Hematopoietic multipotent progenitor cell treated with erythropoietin and hydrocortisone succinate and interleukin-3 and kit ligand, for 4 days (in vitro differentiated cells): ENCODE data around the gene HIBCH.
"Not testable (repeated sequence)": the region's sequence is repeated elsewhere in the genome, so short reads cannot be mapped to it uniquely, and the experiment has no call there.

ENCODE experiments used
- DNase-seq: peaks from one replicate; pipeline ENCODE4 v3.0.0-alpha.2; 2015

HIBCH gene

DNA sequence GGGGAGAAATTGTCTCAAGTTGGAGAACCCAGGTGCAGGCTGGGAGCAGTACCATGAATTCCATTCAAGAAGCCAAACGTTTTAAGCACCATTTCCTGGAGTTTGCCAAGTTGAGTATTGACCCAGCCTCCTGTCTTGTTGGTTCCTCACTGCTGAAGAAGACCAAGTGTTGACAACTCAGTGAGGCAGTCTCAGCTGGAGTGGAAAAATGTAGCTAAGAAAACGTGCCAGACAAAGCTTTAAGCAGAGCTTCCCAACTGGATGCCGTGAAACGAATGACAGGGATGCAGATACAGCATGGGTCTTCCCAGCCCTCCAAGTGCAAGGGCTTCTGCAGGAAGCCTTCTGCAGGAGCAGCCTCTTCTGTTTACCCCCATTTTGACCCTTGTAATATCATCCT, 23.0 kb upstream of the HIBCH start:
- DNase-seq: no peak

DNA sequence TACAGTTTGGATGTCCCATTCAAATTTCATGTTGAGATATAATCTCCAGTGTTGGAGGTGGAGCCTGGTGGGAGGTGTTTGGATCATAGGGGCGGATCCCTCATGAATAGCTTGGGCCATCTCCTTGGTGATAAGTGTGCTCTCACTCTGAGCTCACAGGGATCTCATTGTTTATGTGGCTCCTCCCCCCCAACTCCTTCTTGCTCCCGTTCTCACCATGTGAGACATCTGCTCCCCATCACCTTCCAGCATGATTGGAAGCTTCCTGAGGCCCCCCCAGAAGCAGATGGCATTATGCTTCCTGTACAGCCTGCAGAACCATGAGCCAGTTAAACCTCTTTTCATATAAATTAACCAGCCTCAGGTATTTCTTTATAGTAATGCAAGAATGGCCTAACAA, 20.7 kb upstream of the HIBCH start:
- peak; percentile 56 for DNase-seq

GRCh38 chr2:190339394-190339793, 19.8 kb upstream of the HIBCH start:
- DNase-seq: no peak

DNA sequence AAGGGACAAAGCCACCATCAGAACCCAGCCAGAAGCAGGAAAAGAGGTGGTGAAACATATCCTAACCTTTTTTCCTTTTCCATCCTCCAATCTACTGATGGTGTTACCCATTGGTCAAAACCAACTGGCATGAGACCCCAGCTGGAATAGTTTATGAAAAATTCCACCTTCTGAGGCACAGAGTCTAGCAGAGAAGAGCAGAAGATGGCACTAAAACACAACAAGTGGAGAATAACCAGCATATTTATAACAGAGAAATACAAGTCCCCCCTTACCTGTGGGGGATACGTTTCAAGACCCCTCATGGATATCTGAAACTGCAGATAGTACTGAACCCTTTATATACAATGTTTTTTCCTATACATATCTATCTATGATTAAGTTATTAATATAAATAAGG, 18.8 kb upstream of the HIBCH start:
- no peak for DNase-seq

GRCh38 chr2:190336420-190336819, 16.8 kb upstream of the HIBCH start:
- no peak for DNase-seq

- not testable (repeated sequence) for DNase-seq
These were observed 16.0 kb upstream of the HIBCH start for GRCh38 chr2:190335584-190335983.

DNA sequence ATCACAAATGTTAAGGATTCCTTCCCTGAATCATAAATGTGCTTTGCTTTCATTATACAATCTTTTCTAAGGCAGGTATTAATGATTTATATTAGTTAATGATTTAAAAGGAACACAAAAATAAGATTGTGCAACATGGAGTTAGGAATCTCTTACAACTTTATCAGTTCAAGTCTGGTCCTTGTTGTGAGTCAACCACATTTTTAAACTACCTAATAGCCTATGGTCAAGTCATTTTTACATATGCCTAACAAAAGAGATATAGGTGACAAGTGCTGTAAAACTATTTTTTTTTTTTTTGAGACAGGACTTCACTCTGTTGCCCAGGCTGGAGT, 15.6 kb upstream of the HIBCH start:
- no peak for DNase-seq

DNA sequence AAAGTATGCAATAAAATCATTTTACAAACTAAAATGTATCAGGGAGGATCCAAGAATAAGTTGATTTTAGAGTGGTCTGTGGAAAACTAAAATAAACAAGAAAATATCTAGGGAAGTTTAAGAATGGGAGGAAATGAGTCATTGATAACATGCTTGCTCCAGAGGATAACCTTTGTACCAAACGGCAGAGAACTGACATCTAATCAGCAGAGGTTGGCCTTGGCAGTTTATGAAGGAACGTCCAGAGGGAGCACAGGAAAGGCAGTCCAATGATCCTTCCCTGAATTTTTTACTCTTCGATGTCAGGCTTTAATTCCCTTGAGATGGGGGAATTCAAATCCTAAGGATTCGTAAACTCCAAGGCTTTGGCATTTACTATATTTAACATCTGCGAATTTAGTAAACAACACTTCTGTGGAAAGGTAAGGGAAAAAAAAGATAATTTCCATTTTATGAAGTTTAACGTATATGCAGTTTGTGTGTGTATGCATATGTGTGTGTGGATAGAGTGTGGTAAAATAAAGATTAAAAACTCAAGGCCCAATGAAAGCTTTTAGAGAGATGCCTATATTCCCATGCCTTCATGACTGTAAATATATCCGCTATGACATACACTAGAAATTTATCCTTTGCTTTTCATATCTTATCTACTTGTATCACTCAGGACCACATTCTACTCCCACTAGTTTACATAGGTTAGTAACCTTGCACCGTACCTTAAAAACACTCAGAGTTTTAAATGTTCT, 15.0 kb upstream of the HIBCH start:
- DNase-seq: no peak

DNA sequence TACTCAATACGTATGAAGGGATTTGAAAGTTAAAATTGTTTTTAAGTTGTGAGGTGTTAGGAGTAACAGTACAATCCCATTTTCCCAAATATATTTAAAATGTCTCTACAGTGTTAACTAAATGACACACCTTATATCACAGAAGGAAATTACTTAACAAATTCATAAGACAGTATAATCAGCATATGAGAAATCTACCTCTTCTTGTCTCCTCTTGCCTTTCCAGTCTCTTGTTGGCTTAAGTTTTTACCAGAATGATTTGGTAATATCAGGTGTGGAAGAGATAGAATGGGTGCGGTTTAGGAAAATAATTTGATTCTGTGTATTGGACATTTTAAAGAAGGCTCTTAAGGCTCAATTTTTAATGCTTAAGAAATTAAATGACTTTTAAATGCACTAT, 14.3 kb upstream of the HIBCH start:
- DNase-seq: no peak

DNA sequence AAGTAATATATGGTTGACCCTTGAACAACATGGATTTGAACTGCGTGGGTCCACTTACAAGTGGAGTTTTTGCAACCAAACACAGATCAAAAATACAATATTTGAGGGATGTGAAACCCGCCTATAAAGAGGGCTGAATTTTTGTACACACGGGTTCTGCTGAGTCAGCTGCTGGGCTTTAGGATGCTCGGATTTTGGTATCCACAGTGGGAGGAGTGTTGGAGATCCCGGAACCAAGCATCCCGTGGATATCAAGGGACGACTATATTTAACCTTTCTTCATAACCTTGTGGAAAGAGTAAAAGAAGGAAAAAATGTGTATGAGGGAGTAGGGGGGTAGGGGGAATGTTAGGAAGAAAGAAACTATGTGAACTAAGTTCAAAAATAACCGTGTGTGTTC, 13.8 kb upstream of the HIBCH start:
- no peak for DNase-seq

- DNase-seq: peak; percentile 50
These were observed 9.0 kb upstream of the HIBCH start for GRCh38 chr2:190328573-190329147.

- DNase-seq: no peak
These were observed 8.4 kb upstream of the HIBCH start for GRCh38 chr2:190327867-190328572.

DNA sequence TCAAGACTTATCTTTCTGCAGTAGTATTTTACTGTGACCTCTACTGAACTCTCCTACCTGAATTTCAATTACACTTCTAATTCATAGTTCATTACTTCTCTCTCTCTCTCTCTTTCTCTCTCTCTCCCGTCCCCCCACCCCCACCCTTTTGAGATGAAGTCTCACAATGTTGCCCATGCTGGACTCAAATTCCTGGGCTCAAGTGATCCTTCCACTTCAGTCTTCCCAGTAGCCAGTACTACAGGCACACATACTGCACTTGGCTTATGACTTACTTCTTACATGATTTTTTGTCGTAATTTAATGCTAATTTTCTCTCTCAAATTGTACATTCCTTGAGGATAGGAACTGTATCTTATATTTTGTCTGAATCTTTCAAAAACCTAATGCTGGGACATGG, 6.0 kb upstream of the HIBCH start:
- DNase-seq: no peak

DNA sequence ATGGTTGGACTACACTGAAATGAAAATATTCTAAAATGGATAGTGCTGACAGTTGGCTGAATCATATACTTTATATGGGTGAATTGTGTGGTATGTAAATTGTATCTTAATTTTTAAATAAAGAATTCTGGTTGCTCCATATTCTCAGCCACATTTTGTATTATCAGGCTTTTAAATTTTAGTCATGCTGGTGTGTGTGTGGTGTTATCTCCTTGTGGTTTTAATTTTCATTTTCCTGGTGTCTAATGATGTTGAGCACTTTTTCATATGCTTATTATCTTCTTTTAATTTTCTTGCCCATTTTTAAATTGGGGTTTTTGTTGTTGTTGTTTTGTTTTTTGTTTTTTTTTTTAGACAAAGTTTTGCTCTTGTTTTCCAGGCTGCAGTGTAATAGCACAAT, 3.8 kb upstream of the HIBCH start:
- DNase-seq: peak; percentile 62

- no peak for DNase-seq
These were observed 1.1 kb upstream of the HIBCH start for GRCh38 chr2:190320696-190321095.

GRCh38 chr2:190318931-190319554, 583 bp downstream of the HIBCH start:
- peak; percentile 41 for DNase-seq

- DNase-seq: no peak
These were observed 1.1 kb downstream of the HIBCH start for GRCh38 chr2:190318514-190318913.

DNA sequence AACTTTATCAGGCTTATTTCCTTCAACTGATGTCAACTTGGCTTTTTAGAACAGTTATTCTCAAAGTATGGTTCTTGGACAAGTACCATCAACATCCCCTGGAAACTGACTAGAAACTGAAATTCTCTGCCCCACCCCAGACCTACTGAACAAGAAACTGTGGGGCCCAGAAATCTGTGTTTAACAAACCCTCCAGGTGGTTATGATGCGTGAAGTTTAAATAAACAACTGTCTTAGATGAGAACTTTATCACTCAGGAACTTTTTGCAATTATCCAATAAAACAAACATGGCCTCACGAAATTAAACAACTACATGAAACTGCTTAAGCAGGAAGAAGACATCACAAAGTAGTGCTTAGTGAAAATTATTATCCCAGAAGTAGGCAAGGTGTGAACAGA, 4.4 kb downstream of the HIBCH start:
- no peak for DNase-seq

DNA sequence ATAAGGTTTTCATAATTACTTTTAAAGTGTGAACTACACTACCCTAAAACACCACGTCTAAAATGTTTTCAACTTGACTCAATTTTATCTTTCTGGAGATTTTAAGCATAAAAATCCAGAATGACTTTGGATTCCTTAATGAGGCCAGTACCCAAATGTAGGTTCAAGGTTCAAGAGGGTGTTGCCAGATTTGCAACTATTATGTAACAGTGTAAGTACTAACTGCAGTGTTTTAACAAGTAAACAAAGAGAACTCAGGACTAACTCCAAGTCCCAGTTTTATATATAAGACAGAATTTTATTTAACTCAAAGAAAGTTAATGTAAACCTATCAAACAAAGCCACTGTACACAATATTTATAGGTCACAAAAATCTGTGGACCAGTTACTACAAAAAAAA, 5.7 kb downstream of the HIBCH start:
- no peak for DNase-seq

DNA sequence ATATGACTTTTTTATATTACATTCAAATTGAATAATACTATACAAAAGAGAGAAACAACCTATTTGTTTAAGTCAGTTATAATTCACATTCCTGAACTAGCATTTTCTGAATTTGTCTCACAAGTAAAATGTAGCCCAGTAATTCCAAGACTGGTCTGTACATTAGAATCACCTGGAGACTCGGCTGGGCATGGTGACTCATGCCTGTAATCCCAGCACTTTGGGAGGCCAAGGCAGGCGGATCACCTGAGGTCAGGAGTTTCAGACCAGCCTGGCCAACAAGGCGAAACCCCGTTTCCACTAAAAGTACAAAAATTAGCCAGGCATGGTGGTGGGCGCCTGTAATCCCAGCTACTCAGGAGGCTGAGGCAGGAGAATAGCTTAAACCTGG, 7.0 kb downstream of the HIBCH start:
- DNase-seq: not testable (repeated sequence)

GRCh38 chr2:190311893-190312634, 7.6 kb downstream of the HIBCH start:
- DNase-seq: peak; percentile 69

DNA sequence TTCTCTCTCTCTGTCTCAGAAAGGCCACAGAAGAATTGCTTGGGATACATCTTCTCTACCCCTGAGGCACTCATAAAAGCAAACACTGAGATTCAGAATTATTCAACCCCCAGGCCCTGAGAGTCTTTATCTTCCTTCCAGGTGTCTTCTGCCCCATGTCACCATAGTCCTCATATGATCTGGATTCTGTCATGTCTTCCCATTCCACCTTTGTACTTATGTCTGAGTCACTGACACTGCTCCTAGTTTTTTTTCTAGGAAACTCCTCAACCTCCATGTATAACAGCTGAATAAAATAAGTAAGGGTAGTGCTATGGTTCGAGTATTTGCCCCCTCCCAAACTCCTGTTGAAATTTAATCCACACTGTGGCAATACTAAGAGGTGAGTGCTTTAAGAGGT, 11.6 kb downstream of the HIBCH start:
- DNase-seq: no peak

GRCh38 chr2:190304404-190304803, 15.2 kb downstream of the HIBCH start:
- DNase-seq: no peak
